GM19324 (cell line): ENCODE results near the gene ELL2.
"Not testable (repeated sequence)": the region's sequence is repeated elsewhere in the genome, so short reads cannot be mapped to it uniquely, and the experiment has no call there.

Experiments
- ATAC-seq: cut with Tn5 transposase; IDR thresholded peaks from one replicate; pipeline ENCODE4 v1.9.1; 2021; ENCODE audit warnings: mild to moderate bottlenecking, moderate library complexity; ENCODE audit not compliant: unreplicated experiment, low FRiP score

ELL2 gene

GRCh38 chr5:95846554-95847260 is 114.9 kb downstream of the ELL2 start:
- no peak for ATAC-seq

DNA sequence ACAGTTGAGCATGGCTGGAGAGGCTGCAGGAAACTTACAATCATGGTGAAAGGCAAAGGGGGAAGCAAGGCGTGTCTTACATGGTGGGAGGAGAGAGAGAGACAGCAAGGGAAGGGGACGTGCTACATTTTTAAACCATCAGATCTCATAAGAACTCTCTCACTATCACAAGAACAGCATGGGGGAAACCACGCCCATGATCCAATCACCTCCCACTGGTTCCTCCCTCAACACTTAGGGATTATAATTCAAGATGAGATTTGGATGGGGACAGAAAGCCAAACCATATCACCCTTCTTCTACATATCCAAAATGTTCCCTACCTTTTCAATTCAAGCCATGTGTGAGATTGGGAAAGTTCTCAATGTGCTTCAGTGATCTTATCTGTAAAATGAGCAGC is 116.3 kb downstream of the ELL2 start:
- no peak for ATAC-seq

DNA sequence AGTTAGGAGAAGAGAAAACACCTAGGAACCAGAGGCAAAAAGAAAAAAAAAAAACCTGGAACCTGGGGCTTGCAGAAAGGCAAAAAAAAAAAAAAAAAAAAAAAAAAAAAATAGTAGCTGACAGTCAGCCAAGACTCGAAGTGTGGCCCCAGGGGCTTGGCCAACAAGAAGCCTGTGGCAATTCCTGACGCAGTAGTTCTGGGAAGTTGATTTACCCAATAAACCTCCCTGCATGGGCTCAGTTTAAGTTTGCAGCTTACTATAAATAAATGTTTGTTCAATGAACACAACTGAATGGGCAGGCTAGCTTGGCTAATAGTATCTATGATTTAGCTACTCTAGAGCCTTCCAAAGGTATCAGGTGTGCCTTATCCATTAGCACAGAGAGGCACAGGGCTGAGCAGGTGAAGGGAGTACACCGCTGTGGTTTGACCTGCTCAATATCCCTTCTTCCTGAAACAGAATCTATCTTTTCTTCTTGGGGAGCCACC is 117.9 kb downstream of the ELL2 start:
- no peak for ATAC-seq

DNA sequence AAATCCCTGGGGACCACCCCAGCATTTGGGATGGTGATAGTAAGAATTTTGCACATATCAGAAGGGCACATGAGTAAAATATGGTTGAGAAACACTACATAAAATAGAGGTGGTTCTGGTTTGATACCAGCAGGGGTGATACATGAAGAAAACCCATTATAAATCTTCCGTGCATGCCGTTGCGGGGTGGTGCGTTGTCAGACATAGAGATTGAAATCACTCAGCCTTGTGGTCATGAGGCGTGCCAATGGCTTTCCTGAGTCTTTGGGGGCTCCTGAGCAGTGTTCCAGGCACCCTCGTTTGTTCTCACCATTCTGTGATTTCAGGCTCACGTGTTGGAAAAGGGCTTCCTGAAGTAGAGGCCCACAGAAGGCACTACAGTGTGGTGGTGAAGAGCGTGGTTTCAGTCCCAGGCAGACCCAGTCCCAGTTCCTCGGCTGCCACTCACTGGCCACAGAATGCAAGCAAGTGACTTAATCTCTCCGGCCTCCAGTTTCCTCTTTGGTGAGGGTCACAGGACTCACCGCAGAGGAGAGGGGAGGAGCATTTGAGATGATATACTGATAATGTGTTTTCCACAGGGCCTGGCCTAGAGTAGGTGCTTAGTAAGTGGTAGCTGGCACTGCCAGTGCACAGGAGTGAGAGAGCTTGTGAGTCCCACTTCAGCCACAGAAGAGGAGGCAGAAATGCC is 118.7 kb downstream of the ELL2 start:
- peak; percentile 90 for ATAC-seq

DNA sequence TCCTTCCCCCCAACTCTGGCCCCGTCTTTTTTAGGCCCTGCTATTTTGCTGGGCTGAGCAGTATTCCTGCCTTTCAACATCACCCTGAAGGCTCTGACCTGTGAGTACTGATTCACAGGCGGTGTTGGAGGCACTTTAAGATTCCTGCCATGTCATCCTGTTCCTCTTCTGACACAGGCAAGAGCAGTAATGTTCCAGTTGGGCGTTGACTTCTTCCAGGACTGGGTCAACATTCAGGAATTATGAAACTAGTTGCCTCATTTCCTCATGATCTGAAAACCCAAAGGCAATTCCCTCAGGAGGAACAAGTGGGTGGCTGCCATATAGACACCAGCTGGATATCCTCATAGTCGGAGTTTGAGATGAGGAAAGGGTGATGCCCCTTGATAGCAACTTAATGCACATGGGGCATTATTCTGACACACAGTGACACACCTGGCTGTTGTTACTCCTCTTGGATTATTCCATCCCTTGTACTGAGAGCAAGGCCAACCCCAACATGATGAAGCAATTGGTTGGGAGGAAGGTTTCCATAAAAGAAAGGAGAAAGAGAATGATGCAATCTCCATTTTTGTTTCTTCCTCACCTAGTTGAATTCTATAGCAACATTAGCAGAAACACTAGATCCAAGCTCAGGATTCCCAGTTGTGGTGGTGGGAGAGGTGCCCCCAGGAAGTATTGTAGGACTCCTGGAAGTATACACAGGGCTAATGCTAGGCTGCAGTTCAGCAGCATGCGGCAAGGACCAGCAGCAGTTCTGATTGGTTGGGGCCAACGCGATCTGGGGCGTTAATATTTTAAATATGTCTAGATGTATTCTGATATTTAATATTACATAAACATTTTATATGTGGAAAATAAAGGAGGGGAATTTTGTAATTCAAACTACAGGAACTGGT is 119.5 kb downstream of the ELL2 start:
- ATAC-seq, result no peak

DNA sequence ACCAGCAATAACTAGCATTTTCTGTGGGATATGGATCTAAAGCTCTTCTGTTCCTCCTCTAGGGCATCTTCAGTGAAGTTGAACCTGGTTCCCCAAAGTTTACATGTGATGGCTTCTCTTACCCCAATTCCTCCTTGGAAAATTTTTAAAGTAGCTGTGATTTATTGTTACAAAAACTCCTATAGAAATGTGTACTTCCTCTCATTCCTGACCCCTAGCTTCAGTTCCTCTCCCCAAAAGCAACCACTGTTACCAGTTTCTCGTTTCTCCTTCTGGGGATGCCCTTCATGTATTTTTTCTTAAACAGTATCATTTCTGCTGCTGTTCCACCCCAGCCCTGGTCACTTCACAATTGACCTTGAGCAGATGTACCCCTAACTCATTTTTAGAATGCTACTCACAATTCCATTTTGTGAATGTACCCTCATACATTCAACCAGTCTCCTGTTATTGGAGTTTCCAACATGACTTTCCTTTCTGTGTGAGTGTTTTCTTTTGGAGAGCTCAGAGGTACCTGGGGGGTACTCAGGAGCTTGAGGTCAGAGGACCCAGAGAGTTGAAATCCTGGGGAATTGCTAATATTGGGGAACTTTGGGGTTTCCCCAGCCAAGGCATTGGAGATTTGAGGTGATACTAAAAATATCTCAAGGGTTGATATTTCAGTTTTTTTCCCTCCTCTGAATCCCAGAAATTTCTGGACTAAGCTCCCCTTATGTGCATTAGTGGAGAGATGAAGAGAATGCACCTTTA is 120.5 kb downstream of the ELL2 start:
- ATAC-seq, result no peak

DNA sequence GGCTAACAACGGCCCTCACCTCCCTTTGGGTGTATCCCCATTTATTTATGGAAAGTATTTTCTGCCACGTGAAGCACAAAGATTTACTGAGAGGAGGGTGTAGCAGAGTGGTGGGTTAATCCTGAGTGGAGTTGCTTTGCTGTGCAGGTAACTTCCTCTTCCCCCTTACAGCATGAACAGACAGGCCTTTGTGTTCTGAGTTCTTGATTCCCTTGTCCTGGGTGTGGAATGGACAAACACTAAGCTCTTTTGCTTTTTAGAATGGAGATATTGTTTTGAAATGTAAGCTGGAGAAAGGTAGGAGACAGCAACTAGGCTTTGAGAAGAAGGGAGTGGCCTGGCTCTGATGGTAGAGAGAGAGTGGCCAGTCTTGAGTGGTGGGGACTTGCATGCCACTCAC is 122.0 kb downstream of the ELL2 start:
- ATAC-seq, result no peak

- no peak for ATAC-seq
Observed at GRCh38 chr5:95838556-95838955, 123.1 kb downstream of the ELL2 start.

- ATAC-seq, result no peak
Observed at GRCh38 chr5:95838001-95838520, 123.6 kb downstream of the ELL2 start.

GRCh38 chr5:95837492-95837891 is 124.2 kb downstream of the ELL2 start:
- ATAC-seq, result no peak

DNA sequence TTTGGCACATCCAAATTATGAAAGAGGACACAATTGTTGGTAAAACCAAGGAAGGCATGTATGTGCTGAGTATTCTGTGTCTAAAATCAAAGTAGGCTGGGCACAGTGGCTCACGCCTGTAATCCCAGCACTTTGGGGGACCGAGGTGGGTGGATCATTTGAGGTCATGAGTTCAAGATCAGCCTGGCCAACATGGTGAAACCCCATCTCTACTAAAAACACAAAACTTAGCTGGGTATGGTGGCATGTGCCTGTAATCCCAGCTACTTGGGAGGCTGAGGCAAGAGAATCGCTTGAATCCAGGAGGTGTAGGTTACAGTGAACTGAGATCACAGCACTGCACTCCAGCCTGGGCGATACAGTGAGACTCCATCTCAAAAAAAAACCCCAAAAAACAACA is 124.7 kb downstream of the ELL2 start:
- ATAC-seq, result not testable (repeated sequence)

DNA sequence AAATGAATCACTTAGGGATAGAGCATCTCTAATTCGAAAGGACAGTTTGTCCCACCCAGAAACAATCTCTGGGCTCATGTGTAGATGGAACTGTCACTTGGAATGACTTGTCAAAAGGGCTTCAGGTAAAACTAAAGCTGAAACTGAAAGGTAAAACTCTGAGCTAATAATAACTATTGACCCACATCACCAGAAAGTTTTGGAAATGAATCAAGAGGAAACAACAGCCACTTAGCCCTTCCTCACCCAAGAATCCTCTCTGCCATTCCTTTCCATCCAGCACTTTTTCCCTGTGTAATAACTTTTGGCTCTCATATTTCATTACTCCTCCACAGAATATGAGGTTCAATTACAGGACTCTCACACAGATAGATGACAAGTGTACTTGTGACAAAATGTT is 125.1 kb downstream of the ELL2 start:
- ATAC-seq, result no peak

DNA sequence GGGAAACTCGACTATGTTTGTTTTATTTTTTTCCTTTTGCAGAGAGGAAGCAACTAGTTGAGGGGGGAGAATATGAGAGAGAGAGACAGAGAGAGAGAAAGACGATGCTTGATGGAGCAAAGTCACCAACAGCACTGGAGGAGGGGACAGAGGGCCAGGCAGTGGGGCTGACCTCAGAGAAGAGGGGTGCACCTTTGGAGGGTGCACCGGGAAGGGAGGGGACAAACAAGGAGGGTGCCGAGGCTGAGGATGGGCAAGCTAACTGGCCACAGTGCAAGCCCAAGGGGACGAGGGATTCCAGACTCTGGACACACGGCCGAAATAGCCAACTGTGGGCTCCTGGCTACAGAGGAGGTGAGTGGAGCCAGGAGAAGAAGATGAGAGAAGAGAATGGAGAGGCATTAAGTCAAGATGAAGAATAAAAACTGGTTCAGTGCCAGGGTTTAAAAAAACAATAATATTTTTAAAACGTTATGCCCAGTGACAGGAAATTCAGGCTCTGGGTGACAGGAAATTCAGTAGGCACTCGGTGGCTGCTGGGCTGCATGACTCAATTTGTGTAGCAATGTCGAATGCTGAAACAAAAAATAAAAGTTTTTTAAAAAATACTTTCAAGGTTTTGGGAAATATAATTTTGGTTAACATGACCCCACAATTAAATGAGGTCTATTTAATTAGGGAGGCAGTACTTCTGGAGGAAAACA is 125.8 kb downstream of the ELL2 start:
- no peak for ATAC-seq
